ENCODE results near the gene HDAC9. TPM values are rescaled to one million over a fixed set of nuclear protein-coding genes. Genes with fewer than 3 reads are reported as not detected.

The HDAC9 gene
- polyA plus RNA-seq, 2 of the 4 experiments (the other 2 are of a cell fraction), result 0.05 to 0.26 TPM

GRCh38 chr7:18518555-18518954, 23.0 kb downstream of the HDAC9 start:
- no peak for DNase-seq (ENCODE audit: low read depth in 1 of 2, low spot score in 1 of 2)
- Histone ChIP-seq H3K4me2 (no peak overlapping the region), H3K27ac (no peak overlapping the region), H3K9me3 (no peaks in the 10 kb centered on the region), H3K4me1 (no peaks in the 10 kb centered on the region), H3K4me3 (no peak overlapping the region)
- WGBS (ENCODE audit: missing lambda C conversion rate), result 45% methylated on average over 6 of the region's 6 CpGs
- ChIA-PET POLR2A (no interaction called here), CTCF (no interaction called here)
- ATAC-seq, result no peak
- no peak for FAIRE-seq
- TF ChIP-seq ATOH8 (CRISPR knock-in tag; IDR thresholded peaks at IDR 0.05; ENCODE audit: low read depth), result no peak

GRCh38 chr7:18520450-18521235, 25.1 kb downstream of the HDAC9 start:
- 27% methylated on average over 5 of the region's 5 CpGs for WGBS (ENCODE audit: missing lambda C conversion rate)
- TF ChIP-seq POLR2AphosphoS2 (conservative IDR thresholded peaks at IDR 0.05; ENCODE audit: low read length) (no peak), RARB (CRISPR knock-in tag; IDR thresholded peaks at IDR 0.05) (no peak), NR3C1 (IDR thresholded peaks at IDR 0.05) (no peak), HES2 (IDR thresholded peaks at IDR 0.05) (no peak), USF2 (IDR thresholded peaks at IDR 0.05) (no peak), CHD4 (IDR thresholded peaks at IDR 0.05; ENCODE audit: borderline replicate concordance) (no peak)
- no peaks in the 10 kb centered on the region for H3K4me1 ChIP-seq
- ATAC-seq (no peak), DNase-seq (ENCODE audit: low read depth in 1 of 2, low spot score in 1 of 2) (no peak), FAIRE-seq (no peak)
- H3K9me3 ChIP-seq, result no peaks in the 10 kb centered on the region
- no peak overlapping the region for H3K27ac ChIP-seq
- CTCF ChIA-PET, result no interaction called here
- H3K4me3 ChIP-seq, result no peak overlapping the region
- POLR2A ChIA-PET, result no interaction called here
- H3K4me2 ChIP-seq, result no peak overlapping the region

- CTCF ChIA-PET, result no interaction called here
- Histone ChIP-seq H3K4me2 (no peak overlapping the region), H3K27ac (no peak overlapping the region), H3K4me3 (no peak overlapping the region), H3K4me1 (no peaks in the 10 kb centered on the region), H3K9me3 (no peaks in the 10 kb centered on the region)
- ATAC-seq (no peak), DNase-seq (ENCODE audit: low read depth in 1 of 2, low spot score in 1 of 2) (no peak), FAIRE-seq (no peak)
- WGBS (ENCODE audit: missing lambda C conversion rate), result 54% methylated on average over 3 of the region's 3 CpGs
- POLR2A ChIA-PET, result no interaction called here
- TF ChIP-seq HEYL (CRISPR knock-in tag; IDR thresholded peaks at IDR 0.05) (no peak), HDAC2 (IDR thresholded peaks at IDR 0.05) (no peak), HOXB13 (CRISPR knock-in tag; IDR thresholded peaks at IDR 0.05; ENCODE audit: low read depth) (no peak), JUN (IDR thresholded peaks at IDR 0.05) (no peak), GATA3 (IDR thresholded peaks at IDR 0.05; ENCODE audit: borderline replicate concordance) (no peak), EP300 (IDR thresholded peaks at IDR 0.05) (no peak), SREBF2 (IDR thresholded peaks at IDR 0.05) (no peak), POLR2A (IDR thresholded peaks at IDR 0.05; ENCODE audit: low read length) (no peak), CHD2 (IDR thresholded peaks at IDR 0.05; ENCODE audit: low read length, partially characterized antibody) (no peak), RAD21 (conservative IDR thresholded peaks at IDR 0.05 in 1 of 2, IDR thresholded peaks at IDR 0.05 in 1 of 2) (no peak), JUNB (IDR thresholded peaks at IDR 0.05) (no peak), RARB (CRISPR knock-in tag; IDR thresholded peaks at IDR 0.05) (no peak), MAZ (IDR thresholded peaks at IDR 0.05; ENCODE audit: borderline replicate concordance, low read depth, low read length) (no peak), ZSCAN20 (CRISPR knock-in tag; IDR thresholded peaks at IDR 0.05) (no peak), FOSB (CRISPR knock-in tag; IDR thresholded peaks at IDR 0.05) (no peak), ELK1 (IDR thresholded peaks at IDR 0.05; ENCODE audit: low read depth, low read length) (no peak), KDM5A (IDR thresholded peaks at IDR 0.05) (no peak), TFCP2L1 (CRISPR knock-in tag; IDR thresholded peaks at IDR 0.05) (no peak), RNF2 (IDR thresholded peaks at IDR 0.05; ENCODE audit: borderline replicate concordance, low read depth) (no peak)
Observed at GRCh38 chr7:18521236-18521589, 25.7 kb downstream of the HDAC9 start.
